Liver (tissue), 9 donors: ENCODE results near the gene EHMT1. TPM values are rescaled to one million over a fixed set of nuclear protein-coding genes. Genes with fewer than 3 reads are reported as not detected.

Experiments used
- DNase-seq: peaks from one replicate; pipeline ENCODE4 v3.0.0-alpha.2; 2017; ENCODE audit warnings: low spot score
- H3K27ac ChIP-seq, 2 donors: one replicate each; pipeline ENCODE4 v1.7.0; 2013; ENCODE audit warnings: inconsistent platforms in 2 of 2, low read length in 2 of 2, control low read depth in 1 of 2, low read depth in 1 of 2, mild to moderate bottlenecking in 1 of 2
- H3K27me3 ChIP-seq, 4 donors: one replicate each; pipeline versions ENCODE4 v1.6.1 to v1.7.0; 2013; ENCODE audit warnings: low read length in 3 of 4, inconsistent platforms in 1 of 4, mild to moderate bottlenecking in 1 of 4, moderate library complexity in 1 of 4; ENCODE audit not compliant: control insufficient read depth in 4 of 4, insufficient read depth in 4 of 4
- H3K36me3 ChIP-seq, 4 donors: one replicate each; pipeline versions ENCODE4 v1.6.1 to v1.7.0; 2013; ENCODE audit warnings: low read length in 3 of 4, mild to moderate bottlenecking in 3 of 4, low read depth in 1 of 4, moderate library complexity in 1 of 4; ENCODE audit not compliant: control insufficient read depth in 4 of 4, insufficient read depth in 3 of 4
- H3K4me1 ChIP-seq, 4 donors: one replicate each; pipeline versions ENCODE4 v1.6.1 to v1.7.0; 2013; ENCODE audit warnings: low read length in 3 of 4, mild to moderate bottlenecking in 3 of 4, moderate library complexity in 1 of 4; ENCODE audit not compliant: control insufficient read depth in 4 of 4, insufficient read depth in 4 of 4
- H3K4me3 ChIP-seq, 3 donors: one replicate each; pipeline versions ENCODE4 v1.6.1 to v1.7.0; 2013; ENCODE audit warnings: low read length in 3 of 3, control low read depth in 1 of 3, low read depth in 1 of 3, mild to moderate bottlenecking in 1 of 3
- H3K9ac ChIP-seq, 2 donors: one replicate each; pipeline ENCODE4 v1.7.0; 2013; ENCODE audit warnings: low read length in 2 of 2, mild to moderate bottlenecking in 2 of 2, moderate library complexity in 2 of 2, control low read depth in 1 of 2, low read depth in 1 of 2
- H3K9me3 ChIP-seq, 4 donors: one replicate each; pipeline versions ENCODE4 v1.6.1 to v1.7.0; 2013; ENCODE audit warnings: low read length in 3 of 4; ENCODE audit not compliant: control insufficient read depth in 4 of 4
- CTCF ChIP-seq: fragments of 150-350 bp; IDR thresholded peaks from 2 replicates; pipeline ENCODE4 v1.5.1; 2017; ENCODE audit warnings: improper control_type of control experiment, low read depth, low read length; ENCODE audit not compliant: missing input control
- FOXA2 ChIP-seq: IDR thresholded peaks from 2 replicates; pipeline ENCODE4 v1.6.1; 2016; ENCODE audit warnings: antibody characterized with exemption
- HNF4A ChIP-seq, 2 donors: conservative IDR thresholded peaks; 2 replicates each; pipeline ENCODE4 v1.6.1; 2016; ENCODE audit warnings: antibody characterized with exemption in 2 of 2, mild to moderate bottlenecking in 2 of 2
- HNF4G ChIP-seq: IDR thresholded peaks from 2 replicates; pipeline ENCODE4 v1.6.1; 2016; ENCODE audit warnings: antibody characterized with exemption
- NR2F2 ChIP-seq: IDR thresholded peaks from 2 replicates; pipeline ENCODE4 v1.6.1; 2016; ENCODE audit warnings: antibody characterized with exemption
- RAD21 ChIP-seq, 2 donors: IDR thresholded peaks; 2 replicates each; pipeline ENCODE4 v1.6.1; 2016; ENCODE audit warnings: antibody characterized with exemption in 2 of 2, mild to moderate bottlenecking in 2 of 2
- REST ChIP-seq: IDR thresholded peaks from 2 replicates; pipeline ENCODE4 v1.6.1; 2016; ENCODE audit warnings: antibody characterized with exemption, mild to moderate bottlenecking
- RXRA ChIP-seq, 2 donors: IDR thresholded peaks; 2 replicates each; pipeline ENCODE4 v1.6.1; 2017 to 2018; ENCODE audit warnings: antibody characterized with exemption in 2 of 2, mild to moderate bottlenecking in 1 of 2
- TAF1 ChIP-seq: conservative IDR thresholded peaks from 2 replicates; pipeline ENCODE4 v1.6.1; 2016; ENCODE audit warnings: antibody characterized with exemption, mild to moderate bottlenecking
- ZBTB33 ChIP-seq: IDR thresholded peaks from 2 replicates; pipeline ENCODE4 v1.6.1; 2016; ENCODE audit warnings: antibody characterized with exemption
- whole genome bisulfite sequencing: extraction: QIAGEN DNeasy Blood & Tissue Kit; methylation state at CpG from one replicate; pipeline ENCODE4 v1.1.7; 2013; 5-methylcytosine and 5-hydroxymethylcytosine counted together
- polyA plus RNA-seq, 2 donors: library from polyadenylated mRNA; stranded (reverse) in 1 of 2; unstranded in 1 of 2; fragments of 200-250 nt in 1 of 2; fragments of >200 nt in 1 of 2; fragmentation: Nextera tagmentation in 1 of 2; extraction: Ambion mirVana in 1 of 2; gene quantifications; one replicate each; pipeline versions ENCODE4 v1.2.1 to v1.2.3, GENCODE V29; 2013 to 2015
- total RNA-seq, 2 donors: library from RNA; depleted of rRNA; stranded (reverse); fragments of >200 nt; gene quantifications; one replicate each; pipeline ENCODE4 v1.2.3, GENCODE V29; 2014
- donor health status: healthy.
- donor health status: healthy.
- donor health status: healthy.
- donor health status: healthy.
- donor health status: healthy.

The EHMT1 gene
- total and polyA plus RNA-seq, 4 donors, result 16.1 to 48.2 (median 27.3) TPM

- no peak for TF ChIP-seq REST
- no peak for TF ChIP-seq TAF1
- no peak for TF ChIP-seq RAD21 (IDR thresholded peaks at IDR 0.05)
Observed at GRCh38 chr9:137873858-137874362, 255.1 kb downstream of the EHMT1 start (continued).

- H3K9ac ChIP-seq, result no peak overlapping the region
- TF ChIP-seq FOXA2, result no peak
- no peak for TF ChIP-seq CTCF
- no peak for TF ChIP-seq RXRA (IDR thresholded peaks at IDR 0.05)
- no peak for TF ChIP-seq NR2F2
- no peak for TF ChIP-seq HNF4G
- no peak for TF ChIP-seq RAD21 (IDR thresholded peaks at IDR 0.05)
- TF ChIP-seq ZBTB33, result no peak
- TF ChIP-seq HNF4A (conservative IDR thresholded peaks at IDR 0.05), result no peak
- no peak for TF ChIP-seq REST
- no peaks in the 10 kb centered on the region for H3K9me3 ChIP-seq
- H3K27ac ChIP-seq, result no peak overlapping the region
- no peaks in the 10 kb centered on the region for H3K36me3 ChIP-seq
- no peak overlapping the region for H3K4me3 ChIP-seq
- WGBS, result 80% methylated on average over 14 of the region's 14 CpGs
- peaks cover 3 to 6% (median 4%) of the 10 kb centered on the region in 4 donors for H3K4me1 ChIP-seq
- no peak for DNase-seq
- peaks cover 0 to 12% (median 3%) of the 10 kb centered on the region in 4 donors for H3K27me3 ChIP-seq
Observed at GRCh38 chr9:137875354-137875753, 256.5 kb downstream of the EHMT1 start.
